Measurements from ENCODE around the gene DNMBP.
"Not testable (repeated sequence)": the region's sequence is repeated elsewhere in the genome, so short reads cannot be mapped to it uniquely, and the experiment has no call there.

Gene DNMBP

DNA sequence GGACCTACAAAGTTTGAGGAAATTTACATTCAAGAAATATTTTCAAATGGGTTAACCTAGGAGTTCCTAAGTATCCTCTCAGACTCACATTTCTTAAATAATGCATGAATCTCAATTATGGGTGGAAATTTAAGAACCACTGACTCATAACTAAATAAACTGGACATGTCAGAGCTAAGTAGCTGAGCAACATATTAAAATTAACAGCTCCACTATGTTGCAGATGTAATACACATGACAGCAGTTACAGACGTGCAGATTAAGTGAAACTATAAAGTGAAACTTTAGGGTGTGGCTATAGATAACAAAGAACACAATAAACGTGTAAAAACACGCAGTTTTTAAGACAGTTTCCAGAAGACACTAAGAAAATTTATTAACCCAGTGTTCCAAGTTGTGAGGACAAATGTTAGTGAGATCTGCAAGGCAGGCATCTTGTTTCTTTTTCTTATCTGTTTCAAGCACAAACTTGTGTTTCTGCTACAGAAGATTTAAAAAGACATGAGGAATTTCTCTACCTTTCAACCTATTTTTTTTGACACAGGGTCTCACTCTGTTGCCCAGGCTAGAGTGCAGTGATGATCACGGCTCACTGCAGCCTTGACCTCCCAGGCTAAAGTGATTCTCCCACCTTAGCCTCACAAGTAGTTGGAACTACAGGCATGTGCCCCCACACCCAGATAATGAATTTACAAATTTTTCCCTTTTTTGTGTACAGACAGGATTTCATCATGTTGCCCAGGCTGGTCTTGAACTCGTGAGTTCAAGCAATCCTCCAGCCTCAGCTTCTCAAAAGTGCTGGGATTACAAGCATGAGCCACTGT, 25.3 kb downstream of the DNMBP start:
- DNase-seq (ENCODE audit: low spot score), result no peak

DNA sequence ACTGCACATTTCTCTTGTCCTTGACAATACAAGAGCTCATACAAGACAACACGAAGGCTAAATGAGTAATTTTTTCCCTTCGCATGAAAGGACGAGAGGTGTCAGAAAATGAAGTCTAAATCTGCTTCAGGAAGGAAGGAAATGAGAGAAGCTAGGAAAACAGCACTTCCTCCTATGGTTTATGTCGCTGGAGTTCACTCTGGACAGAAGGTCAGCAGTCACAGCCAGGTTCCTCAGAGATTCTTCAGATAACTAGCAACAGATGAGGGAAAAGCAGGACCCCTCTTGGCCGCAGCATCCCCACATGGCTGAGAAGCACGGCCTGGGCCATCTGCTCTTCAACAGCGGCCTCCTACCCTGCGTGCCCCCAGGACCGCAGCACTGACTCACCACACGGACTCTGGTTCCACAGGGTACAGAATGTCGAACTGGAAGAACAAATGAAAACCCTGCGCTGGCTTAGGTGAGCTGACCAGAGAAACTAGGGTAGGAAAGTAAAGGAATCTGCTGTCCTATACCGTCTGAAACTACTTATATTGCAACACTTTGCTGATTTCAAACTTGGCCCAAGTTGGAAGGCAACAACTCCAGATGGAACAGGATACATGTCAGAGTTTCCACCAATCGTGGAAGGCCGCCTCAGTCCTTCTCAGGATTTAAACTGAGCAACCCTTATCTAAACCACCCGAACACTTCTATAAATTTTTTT, 26.3 kb downstream of the DNMBP start:
- no peak for DNase-seq (ENCODE audit: low spot score)

DNA sequence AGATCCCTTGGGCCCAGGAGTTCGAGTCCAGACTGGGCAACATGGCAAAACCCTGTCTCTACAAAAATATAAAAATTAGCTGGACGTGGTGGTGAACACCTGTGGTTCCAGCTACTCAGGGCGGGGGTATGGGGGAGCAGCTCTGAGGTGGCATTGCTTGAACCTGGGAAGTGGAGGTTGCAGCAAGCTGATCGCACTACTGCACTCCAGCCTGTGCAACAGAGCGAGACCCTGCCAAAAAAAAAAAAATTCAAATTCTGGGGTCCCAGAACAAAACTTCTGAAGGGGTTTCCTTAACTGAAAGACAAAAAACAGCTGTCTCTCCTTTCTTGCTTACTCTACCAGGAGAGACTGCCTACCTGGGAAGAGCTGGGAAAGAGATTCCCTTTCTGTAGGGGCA, 27.0 kb downstream of the DNMBP start:
- DNase-seq (ENCODE audit: low spot score), result no peak

DNA sequence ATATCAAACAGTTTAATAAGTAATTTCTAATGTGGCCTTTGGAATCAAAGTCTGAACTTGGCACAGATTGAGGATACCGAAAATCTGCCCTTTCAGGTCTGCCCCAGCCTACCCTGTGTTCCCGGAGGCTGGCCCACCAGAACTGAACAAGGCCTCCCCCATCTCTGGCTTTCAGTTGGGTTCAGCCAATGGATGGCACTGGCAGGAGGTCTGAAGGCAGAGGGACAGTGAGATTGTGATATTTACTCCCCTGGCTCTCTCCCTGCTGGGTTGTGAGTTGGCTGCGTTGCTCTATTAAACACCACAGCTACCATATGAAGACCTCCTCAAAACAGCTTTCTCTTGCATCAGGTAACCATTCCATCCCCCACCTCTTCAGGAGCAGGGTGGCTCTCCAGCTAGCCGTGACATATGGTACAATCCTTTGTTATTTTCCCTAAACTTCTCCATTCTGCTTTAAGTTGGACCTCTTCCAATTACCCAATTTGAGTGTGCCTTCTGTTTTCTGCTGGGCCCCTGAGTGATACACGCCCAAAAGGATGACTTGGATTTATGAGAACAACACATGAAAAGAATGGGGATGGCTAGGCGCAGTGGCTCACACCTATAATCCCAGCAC, 28.1 kb downstream of the DNMBP start:
- DNase-seq (ENCODE audit: low spot score), result no peak

DNA sequence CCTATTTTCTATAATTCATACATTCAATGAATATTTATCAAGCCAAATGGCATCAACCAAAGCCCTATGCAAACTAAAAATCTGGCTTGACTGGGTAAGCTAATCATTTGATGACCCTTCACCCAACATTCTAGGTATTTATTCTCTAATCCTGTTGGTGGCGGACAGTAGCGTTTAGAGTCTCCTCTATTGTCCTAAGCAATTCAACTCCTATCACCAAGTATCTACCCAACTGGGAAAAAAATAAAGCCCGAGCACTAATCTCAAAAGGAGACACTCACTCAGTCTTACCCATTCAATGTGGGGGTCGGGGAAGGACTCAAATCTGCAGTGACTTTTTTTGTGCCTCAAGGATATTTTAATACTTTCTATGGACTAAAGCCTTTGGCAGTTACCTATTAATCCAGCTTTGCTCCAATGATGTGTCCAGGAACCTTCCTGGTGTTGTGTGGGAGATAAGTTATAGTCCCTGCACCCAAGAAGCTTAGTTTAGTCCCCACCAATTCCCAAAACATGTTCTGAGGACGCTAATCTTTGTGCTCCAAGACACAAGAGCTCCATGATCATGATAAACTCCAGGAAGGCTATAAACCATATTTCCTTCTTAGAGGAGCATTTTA, 30.6 kb downstream of the DNMBP start:
- no peak for DNase-seq (ENCODE audit: low spot score)

DNA sequence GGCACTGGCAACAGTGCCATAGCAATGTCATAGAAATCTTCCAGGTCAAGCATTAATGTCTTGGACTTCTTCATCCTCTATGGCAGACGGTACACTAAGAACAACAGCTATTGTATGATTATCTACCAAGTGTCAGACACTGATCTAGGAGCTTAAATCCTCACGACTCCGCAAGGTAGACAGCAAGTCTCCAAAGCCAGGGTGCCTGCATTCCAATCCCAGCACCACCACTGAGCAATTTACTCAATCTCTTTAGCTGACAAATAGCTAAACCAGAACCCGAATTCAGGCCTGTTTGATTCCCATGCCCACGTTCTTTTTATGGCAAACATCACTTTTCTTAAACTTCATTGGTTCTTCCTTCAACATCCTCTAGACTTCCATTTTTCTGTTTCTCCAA, 31.8 kb downstream of the DNMBP start:
- no peak for DNase-seq (ENCODE audit: low spot score)

DNA sequence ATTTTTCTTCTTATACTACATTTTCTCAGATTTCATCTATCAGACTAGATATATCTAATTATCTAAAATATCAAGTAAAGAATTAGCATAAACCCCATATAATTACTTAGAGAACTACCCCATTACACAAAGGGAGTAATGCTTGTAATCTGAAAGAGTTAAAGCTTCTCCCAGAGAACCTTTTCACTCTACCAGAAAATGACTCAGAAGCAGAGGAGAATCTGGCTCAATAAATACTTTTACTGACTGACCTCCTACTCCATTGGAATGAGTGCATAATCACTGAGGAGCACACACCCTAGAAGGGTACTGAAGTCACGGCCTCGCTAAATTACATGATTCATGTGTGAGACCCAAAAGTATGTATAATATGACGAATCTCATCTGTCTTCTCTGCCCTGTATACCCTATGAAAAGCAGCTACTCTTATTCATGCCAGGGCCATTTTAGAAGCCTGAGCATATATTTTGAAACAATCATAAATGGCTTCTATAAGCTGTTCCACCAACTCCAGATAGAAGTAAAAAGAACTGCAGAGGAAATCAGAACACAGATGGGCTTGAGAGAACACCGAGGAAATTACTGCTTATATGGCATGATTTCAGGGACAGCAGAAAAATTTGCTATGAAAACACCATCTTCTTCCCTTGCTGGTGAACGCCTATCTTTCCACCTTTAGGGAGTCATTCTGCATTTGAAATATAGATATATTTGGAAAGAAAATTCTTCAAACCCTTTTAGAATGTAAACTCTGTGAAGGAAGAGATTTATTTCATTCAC, 32.7 kb downstream of the DNMBP start:
- DNase-seq (ENCODE audit: low spot score), result peak; percentile 93

DNA sequence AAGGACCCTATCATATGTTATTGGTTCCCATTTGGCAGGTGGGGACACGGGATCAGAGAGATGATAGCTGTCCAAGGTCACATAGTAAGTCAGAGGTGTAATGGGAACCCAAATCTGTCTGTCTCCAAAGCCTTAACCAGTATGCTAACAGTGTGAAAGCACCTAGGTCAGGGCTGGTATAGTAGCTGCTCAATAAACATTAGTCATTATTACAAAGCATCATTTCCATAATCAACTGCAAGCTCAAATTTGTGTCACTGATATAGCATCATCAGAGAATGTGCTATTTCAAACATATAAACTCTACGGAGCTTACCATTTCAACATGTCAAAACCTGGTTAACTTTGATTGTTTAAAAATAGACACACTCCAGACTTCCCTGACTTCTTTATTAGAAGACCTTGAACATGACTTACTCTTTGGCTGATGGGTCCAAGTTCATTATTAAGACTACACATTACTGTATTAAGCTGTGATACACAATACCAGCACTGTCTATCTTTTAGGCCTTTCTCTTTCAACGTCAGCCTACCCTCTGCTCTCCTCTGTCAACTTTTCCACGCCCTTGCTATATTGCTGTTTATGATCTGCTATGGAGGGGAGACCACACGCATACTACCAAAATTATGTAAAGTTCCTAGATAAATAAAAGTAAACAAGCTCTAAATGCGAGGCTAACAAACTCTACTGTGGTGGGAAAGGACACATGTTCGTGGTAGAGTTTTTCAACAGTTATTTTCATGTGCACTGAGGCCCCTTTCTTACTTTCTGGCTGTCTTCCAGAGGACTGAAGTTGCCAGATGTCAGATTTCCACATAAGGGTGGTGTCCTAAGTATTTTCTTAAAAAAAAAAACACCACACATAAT, 33.6 kb downstream of the DNMBP start:
- DNase-seq (ENCODE audit: low spot score), result no peak

DNA sequence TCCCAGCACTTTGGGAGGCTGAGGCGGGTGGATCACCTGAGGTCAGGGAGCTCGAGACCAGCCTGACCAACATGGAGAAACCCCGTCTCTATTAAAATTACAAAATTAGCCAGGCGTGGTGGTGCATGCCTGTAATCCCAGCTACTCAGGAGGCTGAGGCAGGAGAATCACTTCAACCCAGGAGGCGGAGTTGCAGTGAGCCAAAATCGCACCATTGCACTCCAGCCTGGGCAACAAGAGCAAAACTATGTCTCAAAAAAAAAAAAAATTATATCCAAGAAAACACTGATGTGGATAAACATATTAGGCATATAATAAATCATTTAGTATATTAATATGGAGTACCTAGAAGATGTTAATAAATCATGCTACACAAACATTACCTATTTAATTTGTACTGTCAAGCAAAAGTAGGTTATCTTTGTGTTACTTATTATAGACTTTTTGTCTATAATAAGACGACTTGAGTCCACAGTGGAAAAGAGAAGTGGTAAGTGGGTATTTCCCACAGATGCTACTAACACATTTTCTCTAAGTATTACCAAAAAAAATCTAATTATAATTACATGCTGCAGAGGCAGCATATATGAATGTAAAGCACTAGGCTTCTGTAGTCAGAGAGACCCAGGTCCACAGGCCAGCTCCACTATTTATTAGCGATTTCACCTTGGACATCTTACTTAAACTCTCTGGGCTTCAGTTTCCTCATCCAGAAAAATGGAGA, 34.5 kb downstream of the DNMBP start:
- DNase-seq (ENCODE audit: low spot score), result no peak

DNA sequence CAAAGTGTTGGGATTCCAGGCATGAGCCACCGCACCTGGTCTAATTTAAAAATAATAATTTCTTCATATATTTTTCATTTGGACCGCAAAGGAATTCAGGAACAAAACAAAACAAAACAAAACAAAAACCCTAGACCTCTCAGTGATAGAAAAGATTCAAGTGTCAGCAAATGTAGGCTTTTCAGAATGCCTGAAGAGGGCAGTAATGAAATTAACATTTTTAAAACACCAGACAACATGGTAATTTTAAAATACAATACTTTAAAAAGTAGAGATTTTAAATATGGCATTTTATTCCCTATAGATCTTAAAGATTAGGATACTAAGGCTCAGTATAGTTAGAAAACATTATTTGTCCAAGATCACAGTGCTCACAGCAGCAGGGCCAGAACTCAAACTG, 36.6 kb downstream of the DNMBP start:
- DNase-seq (ENCODE audit: low spot score), result no peak

DNA sequence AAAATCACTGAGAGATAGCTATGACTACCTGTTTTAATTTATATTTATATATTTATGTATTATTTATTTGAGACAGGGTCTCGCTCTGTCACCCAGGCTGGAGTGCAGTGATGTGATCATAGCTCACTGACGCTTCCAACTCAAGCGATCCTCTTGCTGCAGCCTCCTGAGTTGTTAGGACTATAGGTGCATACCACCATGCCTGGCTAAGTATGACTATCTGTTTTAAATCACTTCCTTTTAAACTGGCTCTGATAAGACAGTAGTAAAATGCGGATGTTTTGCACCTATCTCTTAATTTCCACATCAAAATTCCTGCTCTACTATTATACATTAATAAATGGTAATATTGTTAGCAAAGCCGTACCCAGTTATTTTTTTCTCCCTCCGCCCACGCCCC, 41.8 kb downstream of the DNMBP start:
- no peak for DNase-seq (ENCODE audit: low spot score)

DNA sequence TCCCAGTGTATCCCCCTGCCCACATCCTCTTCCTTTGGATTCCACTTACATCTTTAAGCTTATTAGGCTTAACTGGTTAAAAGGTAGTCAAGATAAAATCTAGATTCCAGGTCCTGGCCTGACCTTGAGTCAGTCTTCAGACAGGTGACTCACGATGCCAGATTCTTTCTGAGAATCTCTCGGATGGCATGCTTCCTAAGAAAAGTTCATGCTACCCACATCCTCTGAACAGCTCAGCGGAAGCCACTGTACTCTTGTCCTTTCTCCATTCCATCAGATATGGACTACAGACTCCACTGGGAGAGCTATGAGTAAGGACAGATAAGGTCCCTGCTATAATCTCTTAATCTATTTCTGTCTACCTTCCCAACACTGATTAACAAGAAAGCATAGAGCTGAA, 43.4 kb downstream of the DNMBP start:
- DNase-seq (ENCODE audit: low spot score), result peak; percentile 38

DNA sequence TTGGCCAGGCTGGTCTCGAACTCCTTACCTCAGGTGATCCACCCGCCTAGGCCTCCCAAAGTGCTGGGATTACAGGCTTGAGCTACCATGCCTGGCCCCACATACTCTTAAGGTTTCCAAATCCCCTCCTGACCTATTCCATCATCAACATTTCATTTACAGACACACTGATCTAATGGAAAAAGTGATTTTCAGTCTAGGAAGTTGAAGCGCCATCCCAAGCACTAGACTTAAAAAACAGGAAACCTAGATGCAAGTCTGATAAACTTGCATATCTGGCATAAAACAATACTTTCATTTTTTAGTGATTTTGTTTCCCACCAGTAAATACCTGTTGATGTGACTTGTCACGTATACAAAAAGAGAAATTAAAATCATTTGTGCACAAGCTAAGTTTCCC, 44.0 kb downstream of the DNMBP start:
- no peak for DNase-seq (ENCODE audit: low spot score)

DNA sequence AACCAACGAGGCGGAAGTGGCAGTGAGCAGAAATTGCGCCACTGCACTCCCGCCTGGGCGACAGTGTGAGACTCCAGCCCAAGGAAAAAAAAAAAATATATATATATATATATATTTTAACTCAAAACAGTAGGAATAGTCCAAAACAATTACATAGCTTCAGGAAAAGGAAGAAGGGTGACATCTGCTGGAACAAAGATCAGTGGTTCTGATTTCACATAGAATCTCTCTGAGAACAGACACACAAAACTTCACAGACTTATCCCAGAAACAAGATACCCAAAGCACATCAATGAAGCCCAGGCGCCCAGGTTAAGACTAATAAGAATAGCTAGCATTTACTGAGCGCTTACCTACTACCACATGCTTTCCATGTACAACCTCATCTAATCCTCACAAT, 45.0 kb downstream of the DNMBP start:
- DNase-seq (ENCODE audit: low spot score), result no peak

DNA sequence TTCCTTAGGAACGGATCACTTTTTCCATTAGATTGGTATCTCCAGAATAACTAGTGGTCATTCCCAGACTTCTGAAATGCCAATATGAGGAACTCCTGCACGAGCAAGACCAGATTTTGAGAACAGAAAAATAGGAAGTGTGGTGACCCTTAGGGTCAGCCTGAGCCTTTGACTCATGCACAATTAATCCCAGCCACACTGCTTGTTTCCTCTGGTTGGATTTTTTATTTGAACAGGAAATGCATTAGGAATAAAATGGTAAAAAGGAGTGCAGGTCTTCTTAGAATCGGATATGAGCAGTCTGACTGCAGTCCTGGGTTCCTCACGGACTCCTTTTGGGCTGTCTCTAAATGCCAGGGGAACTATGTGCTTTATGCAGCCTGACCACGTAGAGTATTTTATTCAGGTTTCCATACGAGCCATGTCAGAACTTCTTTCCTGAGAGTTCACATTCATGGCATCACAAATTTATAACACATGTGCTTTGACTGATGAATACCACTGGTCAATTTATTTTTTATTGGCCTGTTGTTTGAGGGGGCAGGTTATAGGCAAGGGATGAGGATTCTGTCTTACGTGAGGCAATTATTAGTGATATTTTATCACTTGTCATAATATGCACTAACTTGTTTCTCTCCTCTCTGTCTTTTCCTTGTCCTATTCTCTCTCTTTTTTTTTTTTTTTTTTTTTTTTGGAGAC, 46.1 kb downstream of the DNMBP start:
- not testable (repeated sequence) for DNase-seq (ENCODE audit: low spot score)

DNA sequence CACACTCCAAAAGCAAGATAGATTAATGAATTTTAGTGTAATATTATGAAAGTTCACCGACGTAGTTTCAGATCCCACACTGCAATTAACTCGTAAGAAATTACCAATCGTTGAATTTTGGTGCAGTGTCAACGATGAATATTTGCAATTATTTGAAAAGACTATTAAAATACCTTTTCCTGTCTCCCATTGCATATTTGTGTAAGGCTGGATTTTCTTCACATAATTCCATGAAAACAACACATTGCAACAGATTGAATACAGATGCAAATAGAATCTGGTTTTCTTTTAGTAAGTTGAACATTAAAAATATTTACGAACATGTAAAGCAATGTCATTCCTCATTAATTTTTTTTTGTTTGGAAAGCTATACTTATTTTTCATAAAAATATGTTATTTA, 50.9 kb downstream of the DNMBP start:
- DNase-seq (ENCODE audit: low spot score), result no peak

DNA sequence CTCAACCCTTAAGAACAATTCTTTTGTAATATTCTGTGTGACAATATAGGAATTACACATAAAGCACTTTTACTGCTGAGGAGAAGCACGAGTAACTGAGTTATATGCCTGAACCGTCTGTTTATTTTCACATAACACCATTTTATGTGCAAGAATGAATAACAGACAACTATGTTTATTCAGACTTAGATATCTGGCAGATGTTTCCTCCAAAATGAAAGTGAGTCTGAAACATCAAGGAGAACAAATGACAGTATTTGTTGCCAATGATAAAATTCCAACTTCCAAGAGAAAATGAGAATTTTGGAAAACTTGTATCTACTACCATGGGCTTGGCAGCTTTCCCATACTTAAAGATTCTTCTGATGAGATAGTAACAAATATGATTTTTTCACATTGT, 51.4 kb downstream of the DNMBP start:
- no peak for DNase-seq (ENCODE audit: low spot score)

DNA sequence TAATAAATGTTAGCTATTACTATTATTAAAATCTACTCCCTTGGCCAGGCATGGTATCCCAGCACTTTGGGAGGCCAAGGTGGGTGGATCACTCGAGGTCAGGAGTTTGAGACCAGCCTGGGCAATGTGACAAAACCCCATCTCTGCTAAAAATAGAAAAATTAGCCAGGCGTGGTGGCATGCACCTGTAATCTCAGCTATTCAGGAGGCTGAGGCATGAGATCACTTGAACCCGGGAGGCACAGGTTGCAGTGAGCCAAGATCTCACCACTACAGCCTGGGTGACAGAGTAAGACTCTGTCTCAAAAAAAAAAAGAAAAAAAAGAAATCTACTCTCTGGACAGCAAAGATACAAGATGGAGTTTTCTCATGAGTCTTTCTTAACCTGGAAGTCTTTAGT, 56.2 kb downstream of the DNMBP start:
- DNase-seq (ENCODE audit: low spot score), result not testable (repeated sequence)

DNA sequence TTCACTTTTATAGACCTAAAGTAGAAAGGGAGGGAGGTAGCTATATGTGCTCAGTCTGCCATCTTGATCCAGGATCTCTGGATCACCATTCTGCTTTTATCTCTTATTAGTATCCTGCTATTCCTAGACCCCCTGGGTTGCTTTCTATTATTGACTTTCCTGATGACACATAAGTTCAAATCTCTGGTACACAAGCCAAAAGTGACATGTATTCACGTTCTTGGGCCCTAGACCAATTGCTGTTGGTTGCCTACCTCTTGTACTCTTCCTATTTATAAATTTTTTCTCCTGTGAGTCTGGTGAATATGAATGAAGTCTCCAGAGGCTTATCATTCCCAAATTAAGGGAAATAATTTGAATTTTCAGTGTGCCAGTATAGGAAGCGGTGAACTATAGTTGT, 56.9 kb downstream of the DNMBP start:
- DNase-seq (ENCODE audit: low spot score), result no peak

DNA sequence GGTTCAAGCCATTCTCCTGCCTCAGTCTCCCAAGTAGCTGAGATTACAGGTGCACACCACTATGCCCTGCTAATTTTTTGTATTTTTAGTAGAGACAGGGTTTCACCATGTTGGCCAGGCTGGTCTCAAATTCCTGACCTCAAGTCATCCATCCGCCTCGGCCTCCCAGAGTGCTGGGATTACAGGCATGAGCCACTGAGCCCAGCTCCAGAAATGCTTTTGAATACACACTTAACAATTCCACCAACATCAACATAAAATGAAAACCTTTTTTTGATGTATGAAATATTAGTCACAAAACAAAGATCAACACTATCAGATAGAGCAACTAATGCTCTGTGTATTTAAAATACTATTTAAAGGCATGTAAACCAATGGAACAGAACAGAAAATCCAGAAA, 63.7 kb downstream of the DNMBP start:
- DNase-seq (ENCODE audit: low spot score), result not testable (repeated sequence)

All from RKO (cell line).